ENCODE measurements around the gene F10.
"Not testable (repeated sequence)": the region's sequence is repeated elsewhere in the genome, so short reads cannot be mapped to it uniquely, and the experiment has no call there.

Gene F10

GRCh38 chr13:113098162-113098732 lies 24.4 kb upstream of the F10 start:
- DNase-seq (ENCODE audit: low read depth in 1 of 2, low spot score in 1 of 2), result no peak

- no peak for DNase-seq (ENCODE audit: low read depth in 1 of 2, low spot score in 1 of 2)
Observed at GRCh38 chr13:113099142-113099541, 23.5 kb upstream of the F10 start.

- DNase-seq (ENCODE audit: low read depth in 1 of 2, low spot score in 1 of 2), result not testable (repeated sequence)
Observed at GRCh38 chr13:113102302-113102701, 20.3 kb upstream of the F10 start.

- no peak for DNase-seq (ENCODE audit: low read depth in 1 of 2, low spot score in 1 of 2)
Observed at GRCh38 chr13:113102727-113103126, 19.9 kb upstream of the F10 start.

- DNase-seq (ENCODE audit: low read depth in 1 of 2, low spot score in 1 of 2), result no peak
Observed at GRCh38 chr13:113103646-113104045, 19.0 kb upstream of the F10 start.

- DNase-seq (ENCODE audit: low read depth in 1 of 2, low spot score in 1 of 2), result no peak
Observed at GRCh38 chr13:113105032-113105920, 17.3 kb upstream of the F10 start, which contains the start of gene F7. Gene F7, plus strand, starts transcription at chr13:113105791. Its CDS starts 51 bp downstream, at chr13:113105842.

GRCh38 chr13:113105921-113106452 lies 16.6 kb upstream of the F10 start:
- DNase-seq (ENCODE audit: low read depth in 1 of 2, low spot score in 1 of 2), result no peak

- DNase-seq (ENCODE audit: low read depth in 1 of 2, low spot score in 1 of 2), result no peak
Observed at GRCh38 chr13:113106711-113107351, 15.8 kb upstream of the F10 start.

GRCh38 chr13:113108521-113108920 lies 14.1 kb upstream of the F10 start:
- not testable (repeated sequence) for DNase-seq (ENCODE audit: low read depth in 1 of 2, low spot score in 1 of 2)

GRCh38 chr13:113109151-113110047 lies 13.2 kb upstream of the F10 start:
- no peak for DNase-seq (ENCODE audit: low read depth in 1 of 2, low spot score in 1 of 2)

GRCh38 chr13:113110048-113110851 lies 12.3 kb upstream of the F10 start:
- DNase-seq (ENCODE audit: low read depth in 1 of 2, low spot score in 1 of 2), result no peak

- no peak for DNase-seq (ENCODE audit: low read depth in 1 of 2, low spot score in 1 of 2)
Observed at GRCh38 chr13:113110852-113111315, 11.7 kb upstream of the F10 start.

- not testable (repeated sequence) for DNase-seq (ENCODE audit: low read depth in 1 of 2, low spot score in 1 of 2)
Observed at GRCh38 chr13:113111821-113112220, 10.8 kb upstream of the F10 start.

- not testable (repeated sequence) for DNase-seq (ENCODE audit: low read depth in 1 of 2, low spot score in 1 of 2)
Observed at GRCh38 chr13:113112475-113112874, 10.1 kb upstream of the F10 start.

GRCh38 chr13:113112893-113113845 lies 9.4 kb upstream of the F10 start:
- DNase-seq (ENCODE audit: low read depth in 1 of 2, low spot score in 1 of 2), result no peak

GRCh38 chr13:113113846-113114271 lies 8.7 kb upstream of the F10 start:
- no peak for DNase-seq (ENCODE audit: low read depth in 1 of 2, low spot score in 1 of 2)

GRCh38 chr13:113114511-113115362 lies 7.9 kb upstream of the F10 start:
- no peak for DNase-seq (ENCODE audit: low read depth in 1 of 2, low spot score in 1 of 2)

Data from activated CD4-positive, alpha-beta T cell treated with anti-CD3 and anti-CD28 coated beads, Interleukin-2, amount 50 U/mL, for 24 hours (primary cell).